Measurements from ENCODE around the gene OR2A12. TPM values are rescaled to one million over a fixed set of nuclear protein-coding genes. Genes with fewer than 3 reads are reported as not detected.
"Not testable (repeated sequence)": the region's sequence is repeated elsewhere in the genome, so short reads cannot be mapped to it uniquely, and the experiment has no call there.

Gene OR2A12
- total RNA-seq, 4 donors from 2014 or later, result not detected

- no peaks in the 10 kb centered on the region for H3K36me3 ChIP-seq
- TF ChIP-seq CTCF (IDR thresholded peaks at IDR 0.05 in 4 of 5, conservative IDR thresholded peaks at IDR 0.05 in 1 of 5), result no peak
- TF ChIP-seq POLR2A (IDR thresholded peaks at IDR 0.05), result no peak
- DNase-seq, result no peak
- intact Hi-C loops (cut with DNase I; ENCODE audit: low total_unique reads), result no loop called here
- no peak within 1 kb of the TSS for H3K27ac ChIP-seq
- H3K9me3 ChIP-seq, result no peaks in the 10 kb centered on the region
- no peaks in the 10 kb centered on the region for H3K4me1 ChIP-seq
- ATAC-seq, result no peak
- in situ Hi-C loops (cut with MboI; ENCODE audit: low sequenced_read_pairs in 4 of 4), result no loop called here
- H3K4me3 ChIP-seq, result no peak within 1 kb of the TSS
- no peaks in the 10 kb centered on the region for H3K27me3 ChIP-seq
Observed at GRCh38 chr7:144048648-144049047, 37.4 kb upstream of the OR2A12 start, which contains the start of gene OR2A5. OR2A5 (plus strand) TSS chr7:144048948; CDS start chr7:144050402, 1,454 bp downstream.

GRCh38 chr7:144049491-144049890, 36.6 kb upstream of the OR2A12 start:
- DNase-seq, result no peak
- intact Hi-C loops (cut with DNase I; ENCODE audit: low total_unique reads), result no loop called here

GRCh38 chr7:144050093-144050492, 36.0 kb upstream of the OR2A12 start:
- Histone ChIP-seq H3K9me3 (no peaks in the 10 kb centered on the region), H3K27ac (no peak overlapping the region), H3K27me3 (no peaks in the 10 kb centered on the region), H3K4me1 (no peaks in the 10 kb centered on the region), H3K4me3 (no peak overlapping the region), H3K36me3 (no peaks in the 10 kb centered on the region)
- in situ Hi-C loops (cut with MboI; ENCODE audit: low sequenced_read_pairs in 4 of 4) (no loop called here), intact Hi-C loops (cut with DNase I; ENCODE audit: low total_unique reads) (no loop called here)
- DNase-seq, result no peak
- no peak for TF ChIP-seq CTCF (IDR thresholded peaks at IDR 0.05 in 4 of 5, conservative IDR thresholded peaks at IDR 0.05 in 1 of 5)
- no peak for TF ChIP-seq POLR2A (IDR thresholded peaks at IDR 0.05)
- no peak for ATAC-seq

More at GRCh38 chr7:144049491-144049890, 36.6 kb upstream of the OR2A12 start:
- Histone ChIP-seq H3K4me3 (no peak overlapping the region), H3K9me3 (no peaks in the 10 kb centered on the region), H3K4me1 (no peaks in the 10 kb centered on the region), H3K27ac (no peak overlapping the region), H3K27me3 (no peaks in the 10 kb centered on the region), H3K36me3 (no peaks in the 10 kb centered on the region)
- ATAC-seq, result no peak
- TF ChIP-seq CTCF (IDR thresholded peaks at IDR 0.05 in 4 of 5, conservative IDR thresholded peaks at IDR 0.05 in 1 of 5) (no peak), POLR2A (IDR thresholded peaks at IDR 0.05) (no peak)
- in situ Hi-C loops (cut with MboI; ENCODE audit: low sequenced_read_pairs in 4 of 4), result no loop called here

- in situ Hi-C loops (cut with MboI; ENCODE audit: low sequenced_read_pairs in 4 of 4); H3K4me3 ChIP-seq; H3K27me3 ChIP-seq; H3K36me3 ChIP-seq; H3K27ac ChIP-seq; ATAC-seq; intact Hi-C loops (cut with DNase I; ENCODE audit: low total_unique reads); DNase-seq; H3K9me3 ChIP-seq; H3K4me1 ChIP-seq: not testable (repeated sequence)
Observed at GRCh38 chr7:144050884-144051283, 35.2 kb upstream of the OR2A12 start.

- Histone ChIP-seq H3K27ac (no peak overlapping the region), H3K9me3 (no peaks in the 10 kb centered on the region), H3K4me3 (no peak overlapping the region), H3K36me3 (no peaks in the 10 kb centered on the region), H3K4me1 (no peaks in the 10 kb centered on the region), H3K27me3 (no peaks in the 10 kb centered on the region)
- in situ Hi-C loops (cut with MboI; ENCODE audit: low sequenced_read_pairs in 4 of 4) (no loop called here), intact Hi-C loops (cut with DNase I; ENCODE audit: low total_unique reads) (no loop called here)
- no peak for ATAC-seq
- TF ChIP-seq CTCF (IDR thresholded peaks at IDR 0.05 in 4 of 5, conservative IDR thresholded peaks at IDR 0.05 in 1 of 5) (no peak), POLR2A (IDR thresholded peaks at IDR 0.05) (no peak)
- no peak for DNase-seq
Observed at GRCh38 chr7:144057954-144058353, 28.1 kb upstream of the OR2A12 start.
